HEK293 (cell line): ENCODE measurements around the gene NEURL2.

Source experiments
- CTCF ChIA-PET: fragments of 350-600 bp; formaldehyde crosslinking; extraction: SDS; loops from one replicate; lab custom pipeline; 2021; ENCODE audit warnings: antibody characterized with exemption; lab: Yijun Ruan, JAX
- POLR2A ChIA-PET: fragments of 300-600 bp; formaldehyde crosslinking; extraction: SDS; loops from one replicate; lab custom pipeline; 2020; ENCODE audit warnings: antibody characterized with exemption, inconsistent platforms; lab: Yijun Ruan, JAX
- H3K27ac ChIP-seq: fragments of 200-500 bp; sonication (Bioruptor generic); 2 replicates; pipeline ENCODE4 v1.5.1; 2014; ENCODE audit warnings: low read depth, low read length, control low read depth, inconsistent platforms; ENCODE audit errors: extremely low read depth
- H3K36me3 ChIP-seq, 2 experiments: fragments of 200-500 bp in 1 of 2; sonication (Bioruptor generic) in 1 of 2; 1 replicate in 1 of 2; 2 replicates in 1 of 2; pipeline ENCODE4 v1.5.1; 2014 to 2017; ENCODE audit warnings: inconsistent platforms in 2 of 2, low read length in 2 of 2; ENCODE audit not compliant: control insufficient read depth in 2 of 2, insufficient read depth in 1 of 2
- H3K4me1 ChIP-seq: fragments of 200-500 bp; sonication (Bioruptor generic); 2 replicates; pipeline ENCODE4 v1.5.1; 2014; ENCODE audit warnings: mild to moderate bottlenecking, low read length, inconsistent platforms; ENCODE audit not compliant: control insufficient read depth, insufficient read depth
- H3K4me3 ChIP-seq: 2 replicates; pipeline ENCODE4 v1.5.1; 2011; ENCODE audit warnings: low read depth, mild to moderate bottlenecking, control low read depth, low read length, moderate library complexity
- H3K9me3 ChIP-seq: fragments of 200-500 bp; sonication (Bioruptor generic); 2 replicates; pipeline ENCODE4 v1.5.1; 2014; ENCODE audit warnings: low read depth, low read length, inconsistent platforms; ENCODE audit not compliant: control insufficient read depth, insufficient read depth
- AEBP2 ChIP-seq: fragments of 450-650 bp; formaldehyde crosslinking; IDR thresholded peaks from 2 replicates; pipeline ENCODE4 v1.5.1; 2016; ENCODE audit warnings: missing biosample characterization, missing genetic modification characterization, borderline replicate concordance
- BCL11A ChIP-seq: fragments of 450-650 bp; formaldehyde crosslinking; IDR thresholded peaks from 2 replicates; pipeline ENCODE4 v1.5.1; 2016; ENCODE audit warnings: low read depth, missing biosample characterization, missing genetic modification characterization
- GLIS1 ChIP-seq: fragments of 450-650 bp; formaldehyde crosslinking; IDR thresholded peaks from 2 replicates; pipeline ENCODE4 v1.5.1; 2016; ENCODE audit warnings: missing biosample characterization, missing genetic modification characterization
- GLIS2 ChIP-seq: fragments of 450-650 bp; formaldehyde crosslinking; IDR thresholded peaks from 2 replicates; pipeline ENCODE4 v1.5.1; 2016; ENCODE audit warnings: missing biosample characterization, missing genetic modification characterization
- KLF1 ChIP-seq: fragments of 450-650 bp; formaldehyde crosslinking; IDR thresholded peaks from 2 replicates; pipeline ENCODE4 v1.5.1; 2016; ENCODE audit warnings: missing biosample characterization, missing genetic modification characterization
- SALL2 ChIP-seq: fragments of 450-650 bp; formaldehyde crosslinking; IDR thresholded peaks from 2 replicates; pipeline ENCODE4 v1.5.0; 2017; ENCODE audit warnings: missing biosample characterization, mild to moderate bottlenecking, missing genetic modification characterization, borderline replicate concordance
- ZBTB17 ChIP-seq: fragments of 450-650 bp; formaldehyde crosslinking; IDR thresholded peaks from 2 replicates; pipeline ENCODE4 v1.5.1; 2016; ENCODE audit warnings: missing biosample characterization, missing genetic modification characterization
- ZBTB20 ChIP-seq: fragments of 450-650 bp; formaldehyde crosslinking; IDR thresholded peaks from 2 replicates; pipeline ENCODE4 v1.5.1; 2016; ENCODE audit warnings: missing biosample characterization, missing genetic modification characterization
- ZFHX2 ChIP-seq: fragments of 450-650 bp; formaldehyde crosslinking; conservative IDR thresholded peaks from 2 replicates; pipeline ENCODE4 v1.5.1; 2016; ENCODE audit warnings: missing biosample characterization, missing genetic modification characterization
- ZFP3 ChIP-seq: fragments of 450-650 bp; formaldehyde crosslinking; IDR thresholded peaks from 2 replicates; pipeline ENCODE4 v1.5.1; 2016; ENCODE audit warnings: low read depth, missing biosample characterization, missing genetic modification characterization
- ZIC2 ChIP-seq: fragments of 450-650 bp; formaldehyde crosslinking; IDR thresholded peaks from 2 replicates; pipeline ENCODE4 v1.5.1; 2016; ENCODE audit warnings: missing biosample characterization, missing genetic modification characterization
- ZNF169 ChIP-seq: fragments of 450-650 bp; formaldehyde crosslinking; IDR thresholded peaks from 2 replicates; pipeline ENCODE4 v1.5.1; 2016; ENCODE audit warnings: missing biosample characterization, missing genetic modification characterization
- ZNF23 ChIP-seq: fragments of 450-650 bp; formaldehyde crosslinking; IDR thresholded peaks from 2 replicates; pipeline ENCODE4 v1.5.1; 2016; ENCODE audit warnings: missing biosample characterization, missing genetic modification characterization, borderline replicate concordance
- ZNF311 ChIP-seq: fragments of 450-650 bp; formaldehyde crosslinking; IDR thresholded peaks from 2 replicates; pipeline ENCODE4 v1.5.1; 2017; ENCODE audit warnings: missing biosample characterization, missing genetic modification characterization, borderline replicate concordance
- ZNF366 ChIP-seq: fragments of 450-650 bp; formaldehyde crosslinking; conservative IDR thresholded peaks from 2 replicates; pipeline ENCODE4 v1.5.1; 2016; ENCODE audit warnings: missing biosample characterization, missing genetic modification characterization
- ZNF426 ChIP-seq: fragments of 450-650 bp; formaldehyde crosslinking; IDR thresholded peaks from 2 replicates; pipeline ENCODE4 v1.5.1; 2017; ENCODE audit warnings: missing biosample characterization, missing genetic modification characterization, mild to moderate bottlenecking, inconsistent platforms, moderate library complexity
- ZNF623 ChIP-seq: fragments of 450-650 bp; formaldehyde crosslinking; IDR thresholded peaks from 2 replicates; pipeline ENCODE4 v1.5.1; 2016; ENCODE audit warnings: missing biosample characterization, missing genetic modification characterization
- ZNF670 ChIP-seq: fragments of 450-650 bp; formaldehyde crosslinking; IDR thresholded peaks from 2 replicates; pipeline ENCODE4 v1.5.1; 2016; ENCODE audit warnings: missing biosample characterization, missing genetic modification characterization, low read depth
- ZNF701 ChIP-seq: fragments of 450-650 bp; formaldehyde crosslinking; IDR thresholded peaks from 2 replicates; pipeline ENCODE4 v1.5.1; 2016; ENCODE audit warnings: missing biosample characterization, missing genetic modification characterization

Gene NEURL2

GRCh38 chr20:45920462-45921336 is 29.7 kb upstream of the NEURL2 start:
- Histone ChIP-seq H3K9me3 (no peaks in the 10 kb centered on the region), H3K4me1 (no peaks in the 10 kb centered on the region), H3K4me3 (no peak overlapping the region)
- TF ChIP-seq AEBP2 (tag by site-specific recombination) (no peak), ZBTB17 (0 out of 2 replicates have a peak, but pooled peaks have one; percentile 29)
- TF ChIP-seq, all 188 proteins: peak for 1
- CTCF ChIA-PET = no interaction called here
- Histone ChIP-seq H3K36me3 (no peaks in the 10 kb centered on the region), H3K27ac (no peak overlapping the region)
- POLR2A ChIA-PET = no interaction called here

- H3K36me3 ChIP-seq = no peaks in the 10 kb centered on the region
- POLR2A ChIA-PET = interaction anchor here (0.9 to 3.6 kb wide), 2 partner anchors 14 to 39 kb away, joined by 3 to 13 read pairs; partner anchors contain the start of gene PCIF1
- no peaks in the 10 kb centered on the region for H3K4me1 ChIP-seq
- TF ChIP-seq ZNF311 (tag by site-specific recombination) (no peak), ZIC2 (tag by site-specific recombination) (peak; percentile 71), SALL2 (tag by site-specific recombination) (no peak), KLF1 (tag by site-specific recombination) (no peak), GLIS2 (tag by site-specific recombination) (no peak), ZNF701 (tag by site-specific recombination) (no peak), BCL11A (tag by site-specific recombination) (no peak), ZNF23 (tag by site-specific recombination) (no peak), ZFP3 (tag by site-specific recombination) (no peak), ZNF366 (no peak), GLIS1 (tag by site-specific recombination) (peak; percentile 89), ZNF169 (tag by site-specific recombination) (no peak), ZFHX2 (no peak), ZNF623 (no peak), ZBTB20 (tag by site-specific recombination) (no peak), ZNF426 (tag by site-specific recombination) (no peak), ZNF670 (tag by site-specific recombination) (no peak)
- no peak overlapping the region for H3K27ac ChIP-seq
- CTCF ChIA-PET = interaction anchor here (0.7 kb wide), 1 partner anchor 15 kb away, joined by 3 read pairs; the partner anchor contains the start of gene PCIF1
- H3K9me3 ChIP-seq = no peaks in the 10 kb centered on the region
- no peak overlapping the region for H3K4me3 ChIP-seq
Observed at GRCh38 chr20:45919542-45920399, 28.8 kb upstream of the NEURL2 start.
